OCI-LY1 (cell line): ENCODE data around the gene PLA2G2E.

ENCODE experiments used
- H2AFZ ChIP-seq: fragments of 200-600 bp; sonication (generic), shearing (Covaris generic); 2 replicates; pipeline ENCODE4 v1.6.0; 2014; ENCODE audit warnings: antibody characterized with exemption, mild to moderate bottlenecking, low read length
- H3F3A ChIP-seq: fragments of 200-600 bp; sonication (generic), shearing (Covaris generic); 2 replicates; pipeline ENCODE4 v1.6.0; 2014; ENCODE audit warnings: mild to moderate bottlenecking, antibody characterized with exemption, low read length, moderate library complexity; ENCODE audit not compliant: insufficient read depth
- H3K27ac ChIP-seq: fragments of 200-600 bp; sonication (generic); 2 replicates; pipeline ENCODE4 v1.5.1; 2014; ENCODE audit warnings: low read length, mixed run types, mild to moderate bottlenecking, low read depth; ENCODE audit not compliant: poor library complexity, severe bottlenecking
- H3K27me3 ChIP-seq: fragments of 200-600 bp; sonication (generic); 2 replicates; pipeline ENCODE4 v1.6.0; 2014; ENCODE audit warnings: antibody characterized with exemption, mild to moderate bottlenecking, low read length, moderate library complexity; ENCODE audit not compliant: insufficient read depth
- H3K36me3 ChIP-seq: fragments of 200-600 bp; sonication (generic); 2 replicates; pipeline ENCODE4 v1.6.1; 2014; ENCODE audit warnings: mild to moderate bottlenecking, antibody characterized with exemption, low read length, moderate library complexity, mixed read lengths; ENCODE audit not compliant: insufficient read depth
- H3K4me1 ChIP-seq: fragments of 200-600 bp; sonication (generic); 2 replicates; pipeline ENCODE4 v1.5.1; 2014; ENCODE audit warnings: mild to moderate bottlenecking, low read length, moderate library complexity; ENCODE audit not compliant: insufficient read depth, severe bottlenecking
- H3K4me2 ChIP-seq: fragments of 200-600 bp; sonication (generic), shearing (Covaris generic); 2 replicates; pipeline ENCODE4 v1.6.1; 2014; ENCODE audit warnings: low read length
- H3K4me3 ChIP-seq: fragments of 200-600 bp; sonication (generic); 2 replicates; pipeline ENCODE4 v1.5.1; 2014; ENCODE audit warnings: low read length, low read depth, mild to moderate bottlenecking, mixed read lengths; ENCODE audit not compliant: poor library complexity, severe bottlenecking
- H3K79me2 ChIP-seq: fragments of 200-600 bp; shearing (Covaris generic); 2 replicates; pipeline ENCODE4 v1.6.1; 2016; ENCODE audit warnings: mixed run types, low read length, mixed read lengths; ENCODE audit not compliant: insufficient read depth
- H3K9ac ChIP-seq: fragments of 200-600 bp; sonication (generic), shearing (Covaris generic); 2 replicates; pipeline ENCODE4 v1.6.1; 2014; ENCODE audit warnings: mild to moderate bottlenecking, low read length, mixed read lengths
- H3K9me2 ChIP-seq: fragments of 200-600 bp; sonication (generic), shearing (Covaris generic); 2 replicates; pipeline ENCODE4 v1.6.1; 2014; ENCODE audit warnings: low read depth, mild to moderate bottlenecking, low read length, mixed read lengths
- H3K9me3 ChIP-seq: fragments of 200-600 bp; shearing (Covaris generic); 2 replicates; pipeline ENCODE4 v1.6.1; 2014; ENCODE audit warnings: low read length, mixed read lengths
- H4K20me1 ChIP-seq: fragments of 200-600 bp; sonication (generic), shearing (Covaris generic); 2 replicates; pipeline ENCODE4 v1.6.0; 2016; ENCODE audit warnings: mild to moderate bottlenecking, low read length; ENCODE audit not compliant: insufficient read depth
- CTCF ChIP-seq: fragments of 200-600 bp; sonication (generic), shearing (Covaris generic); IDR thresholded peaks from 2 replicates; pipeline ENCODE4 v1.5.1; 2017; ENCODE audit warnings: mild to moderate bottlenecking, antibody characterized with exemption, low read length, moderate library complexity, mixed read lengths
- EZH2 ChIP-seq: fragments of 200-600 bp; sonication (generic), shearing (Covaris generic); IDR thresholded peaks from 2 replicates; pipeline ENCODE4 v1.8.0; 2017; ENCODE audit warnings: borderline replicate concordance, mixed run types, mild to moderate bottlenecking, antibody characterized with exemption, low read length, moderate library complexity, mixed read lengths

PLA2G2E gene

GRCh38 chr1:19892129-19892528 is 31.3 kb downstream of the PLA2G2E start:
- Histone ChIP-seq H3K9ac (no peak overlapping the region), H3K4me3 (no peak overlapping the region), H3K79me2 (peaks cover 18% of the 10 kb centered on the region), H3K4me1 (no peaks in the 10 kb centered on the region), H3K27ac (no peak overlapping the region), H2AFZ (no peak overlapping the region), H3K27me3 (no peaks in the 10 kb centered on the region), H3K4me2 (no peak overlapping the region), H4K20me1 (peaks cover 3% of the 10 kb centered on the region; the same call in 1 of the 2 replicates), H3K36me3 (peaks cover 77% of the 10 kb centered on the region), H3F3A (no peaks in the 10 kb centered on the region), H3K9me3 (no peaks in the 10 kb centered on the region), H3K9me2 (no peaks in the 10 kb centered on the region)
- TF ChIP-seq CTCF, result no peak
- TF ChIP-seq EZH2, result no peak

GRCh38 chr1:19889656-19890055 is 33.8 kb downstream of the PLA2G2E start:
- no peak overlapping the region for H3K9ac ChIP-seq
- H3K27ac ChIP-seq, result no peak overlapping the region
- no peak overlapping the region for H3K4me2 ChIP-seq
- H3K79me2 ChIP-seq, result peaks cover 29% of the 10 kb centered on the region
- no peaks in the 10 kb centered on the region for H3K4me1 ChIP-seq
- no peaks in the 10 kb centered on the region for H3K27me3 ChIP-seq
- H3K4me3 ChIP-seq, result no peak overlapping the region
- peaks cover 57% of the 10 kb centered on the region for H3K36me3 ChIP-seq
- no peaks in the 10 kb centered on the region for H3K9me2 ChIP-seq
- H3F3A ChIP-seq, result no peaks in the 10 kb centered on the region
- no peak overlapping the region for H2AFZ ChIP-seq
- H3K9me3 ChIP-seq, result no peaks in the 10 kb centered on the region
- no peak for TF ChIP-seq EZH2
- no peak for TF ChIP-seq CTCF
- peaks cover 3% of the 10 kb centered on the region; the same call in 1 of the 2 replicates for H4K20me1 ChIP-seq

GRCh38 chr1:19888112-19888511 is 35.3 kb downstream of the PLA2G2E start:
- H4K20me1 ChIP-seq, result peaks cover 3% of the 10 kb centered on the region; the same call in 1 of the 2 replicates

More at GRCh38 chr1:19888112-19888511, 35.3 kb downstream of the PLA2G2E start:
- Histone ChIP-seq H3K27me3 (no peaks in the 10 kb centered on the region), H3K27ac (no peak overlapping the region), H2AFZ (no peak overlapping the region), H3K4me1 (peaks cover 15% of the 10 kb centered on the region), H3K79me2 (peaks cover 44% of the 10 kb centered on the region), H3K36me3 (peaks cover 41% of the 10 kb centered on the region), H3F3A (no peaks in the 10 kb centered on the region), H3K4me3 (no peak overlapping the region), H3K9me2 (no peaks in the 10 kb centered on the region), H3K4me2 (no peak overlapping the region), H3K9ac (no peak overlapping the region), H3K9me3 (no peaks in the 10 kb centered on the region)
- TF ChIP-seq CTCF (no peak), EZH2 (no peak)
